GM12878 (cell line): ENCODE data around the gene TAF3.

Source experiments
- EZH2 ChIP-seq: IDR thresholded peaks from 2 replicates; pipeline ENCODE4 v1.6.1; 2012; ENCODE audit warnings: low read depth, mild to moderate bottlenecking, control low read depth, inconsistent platforms, low read length, borderline replicate concordance; ENCODE audit not compliant: control insufficient read depth
- MYC ChIP-seq: IDR thresholded peaks from 2 replicates; pipeline ENCODE4 v1.6.1; 2011; ENCODE audit warnings: mild to moderate bottlenecking, low read length, moderate library complexity, inconsistent platforms; ENCODE audit not compliant: insufficient read depth, insufficient replicate concordance, insufficient read length, severe bottlenecking
- NRF1 ChIP-seq: conservative IDR thresholded peaks from 2 replicates; pipeline ENCODE4 v1.6.1; 2011; ENCODE audit warnings: mild to moderate bottlenecking, low read depth, low read length, improper control_type of control experiment
- POLR2A ChIP-seq: IDR thresholded peaks from 2 replicates; pipeline ENCODE4 v1.6.1; 2011; ENCODE audit warnings: low read depth, mild to moderate bottlenecking, low read length
- POLR2AphosphoS5 ChIP-seq: IDR thresholded peaks from 2 replicates; pipeline ENCODE4 v1.6.1; 2011; ENCODE audit warnings: mild to moderate bottlenecking, low read length, inconsistent platforms
- SIX5 ChIP-seq: IDR thresholded peaks from 2 replicates; pipeline ENCODE4 v1.6.1; 2011; ENCODE audit warnings: mild to moderate bottlenecking, low read depth, low read length, moderate library complexity; ENCODE audit not compliant: severe bottlenecking
- SMC3 ChIP-seq: IDR thresholded peaks from 2 replicates; pipeline ENCODE4 v1.6.1; 2011; ENCODE audit warnings: low read length, improper control_type of control experiment, borderline replicate concordance
- SP1 ChIP-seq: IDR thresholded peaks from one replicate; pipeline ENCODE4 v1.6.1; 2011; ENCODE audit warnings: low read depth, low read length
- TARDBP ChIP-seq: IDR thresholded peaks from 2 replicates; pipeline ENCODE4 v1.6.1; 2016; ENCODE audit warnings: borderline replicate concordance
- TF ChIP-seq, protein P1 (sequence below), 3 experiments: IDR thresholded peaks in 2 of 3; conservative IDR thresholded peaks in 1 of 3; 2 replicates each; pipeline ENCODE4 v1.5.1; 2011; ENCODE audit warnings: low read depth in 3 of 3, low read length in 3 of 3, mild to moderate bottlenecking in 3 of 3, control low read depth in 2 of 3, moderate library complexity in 2 of 3, inconsistent platforms in 1 of 3, mixed read lengths in 1 of 3; ENCODE audit not compliant: control insufficient read depth in 2 of 3, insufficient read depth in 1 of 3; ENCODE audit errors: extremely low read depth in 1 of 3
- TF ChIP-seq, protein P2 (sequence below): fragments of 450-650 bp; IDR thresholded peaks from 2 replicates; pipeline ENCODE4 v1.6.1; 2016; ENCODE audit warnings: mild to moderate bottlenecking, moderate library complexity, borderline replicate concordance
- TF ChIP-seq, protein P3 (sequence below): fragments of 450-650 bp; IDR thresholded peaks from 2 replicates; pipeline ENCODE4 v1.6.1; 2016; ENCODE audit warnings: mild to moderate bottlenecking

DNA sequence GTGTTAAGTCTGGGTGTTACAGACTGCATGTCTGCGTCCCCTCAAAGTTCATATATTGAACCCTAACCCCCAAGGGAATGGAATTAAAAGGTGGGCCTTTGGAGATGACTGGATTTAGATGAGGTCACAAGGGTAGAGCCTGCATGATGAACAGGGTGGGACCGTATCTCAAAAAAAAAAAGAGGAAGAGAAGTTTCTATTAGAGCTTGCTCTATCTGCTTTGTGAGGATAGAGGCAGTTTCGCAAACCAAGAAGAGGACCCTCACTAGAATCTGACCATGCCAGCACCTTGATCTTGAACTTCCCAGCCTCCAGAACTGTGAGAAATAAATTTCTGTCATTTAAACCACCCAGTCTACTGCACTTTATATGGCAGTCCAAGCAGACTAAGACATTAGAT, 31.9 kb upstream of the TAF3 start:
- TF ChIP-seq SMC3 (no peak), NRF1 (no peak), EZH2 (no peak), SIX5 (no peak), TARDBP (no peak), MYC (no peak), POLR2AphosphoS5 (no peak), SP1 (no peak), POLR2A (no peak)
- TF ChIP-seq, protein P1, sequence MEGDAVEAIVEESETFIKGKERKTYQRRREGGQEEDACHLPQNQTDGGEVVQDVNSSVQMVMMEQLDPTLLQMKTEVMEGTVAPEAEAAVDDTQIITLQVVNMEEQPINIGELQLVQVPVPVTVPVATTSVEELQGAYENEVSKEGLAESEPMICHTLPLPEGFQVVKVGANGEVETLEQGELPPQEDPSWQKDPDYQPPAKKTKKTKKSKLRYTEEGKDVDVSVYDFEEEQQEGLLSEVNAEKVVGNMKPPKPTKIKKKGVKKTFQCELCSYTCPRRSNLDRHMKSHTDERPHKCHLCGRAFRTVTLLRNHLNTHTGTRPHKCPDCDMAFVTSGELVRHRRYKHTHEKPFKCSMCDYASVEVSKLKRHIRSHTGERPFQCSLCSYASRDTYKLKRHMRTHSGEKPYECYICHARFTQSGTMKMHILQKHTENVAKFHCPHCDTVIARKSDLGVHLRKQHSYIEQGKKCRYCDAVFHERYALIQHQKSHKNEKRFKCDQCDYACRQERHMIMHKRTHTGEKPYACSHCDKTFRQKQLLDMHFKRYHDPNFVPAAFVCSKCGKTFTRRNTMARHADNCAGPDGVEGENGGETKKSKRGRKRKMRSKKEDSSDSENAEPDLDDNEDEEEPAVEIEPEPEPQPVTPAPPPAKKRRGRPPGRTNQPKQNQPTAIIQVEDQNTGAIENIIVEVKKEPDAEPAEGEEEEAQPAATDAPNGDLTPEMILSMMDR (IDR thresholded peaks at IDR 0.05 in 2 of 3, conservative IDR thresholded peaks at IDR 0.05 in 1 of 3; ENCODE audit: control insufficient read depth in 2 of 3, extremely low read depth in 1 of 3, insufficient read depth in 1 of 3, low read depth in 3 of 3, low read length in 3 of 3) = no peak
- TF ChIP-seq, protein P2, sequence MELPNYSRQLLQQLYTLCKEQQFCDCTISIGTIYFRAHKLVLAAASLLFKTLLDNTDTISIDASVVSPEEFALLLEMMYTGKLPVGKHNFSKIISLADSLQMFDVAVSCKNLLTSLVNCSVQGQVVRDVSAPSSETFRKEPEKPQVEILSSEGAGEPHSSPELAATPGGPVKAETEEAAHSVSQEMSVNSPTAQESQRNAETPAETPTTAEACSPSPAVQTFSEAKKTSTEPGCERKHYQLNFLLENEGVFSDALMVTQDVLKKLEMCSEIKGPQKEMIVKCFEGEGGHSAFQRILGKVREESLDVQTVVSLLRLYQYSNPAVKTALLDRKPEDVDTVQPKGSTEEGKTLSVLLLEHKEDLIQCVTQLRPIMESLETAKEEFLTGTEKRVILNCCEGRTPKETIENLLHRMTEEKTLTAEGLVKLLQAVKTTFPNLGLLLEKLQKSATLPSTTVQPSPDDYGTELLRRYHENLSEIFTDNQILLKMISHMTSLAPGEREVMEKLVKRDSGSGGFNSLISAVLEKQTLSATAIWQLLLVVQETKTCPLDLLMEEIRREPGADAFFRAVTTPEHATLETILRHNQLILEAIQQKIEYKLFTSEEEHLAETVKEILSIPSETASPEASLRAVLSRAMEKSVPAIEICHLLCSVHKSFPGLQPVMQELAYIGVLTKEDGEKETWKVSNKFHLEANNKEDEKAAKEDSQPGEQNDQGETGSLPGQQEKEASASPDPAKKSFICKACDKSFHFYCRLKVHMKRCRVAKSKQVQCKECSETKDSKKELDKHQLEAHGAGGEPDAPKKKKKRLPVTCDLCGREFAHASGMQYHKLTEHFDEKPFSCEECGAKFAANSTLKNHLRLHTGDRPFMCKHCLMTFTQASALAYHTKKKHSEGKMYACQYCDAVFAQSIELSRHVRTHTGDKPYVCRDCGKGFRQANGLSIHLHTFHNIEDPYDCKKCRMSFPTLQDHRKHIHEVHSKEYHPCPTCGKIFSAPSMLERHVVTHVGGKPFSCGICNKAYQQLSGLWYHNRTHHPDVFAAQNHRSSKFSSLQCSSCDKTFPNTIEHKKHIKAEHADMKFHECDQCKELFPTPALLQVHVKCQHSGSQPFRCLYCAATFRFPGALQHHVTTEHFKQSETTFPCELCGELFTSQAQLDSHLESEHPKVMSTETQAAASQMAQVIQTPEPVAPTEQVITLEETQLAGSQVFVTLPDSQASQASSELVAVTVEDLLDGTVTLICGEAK = no peak
- TF ChIP-seq, protein P3, sequence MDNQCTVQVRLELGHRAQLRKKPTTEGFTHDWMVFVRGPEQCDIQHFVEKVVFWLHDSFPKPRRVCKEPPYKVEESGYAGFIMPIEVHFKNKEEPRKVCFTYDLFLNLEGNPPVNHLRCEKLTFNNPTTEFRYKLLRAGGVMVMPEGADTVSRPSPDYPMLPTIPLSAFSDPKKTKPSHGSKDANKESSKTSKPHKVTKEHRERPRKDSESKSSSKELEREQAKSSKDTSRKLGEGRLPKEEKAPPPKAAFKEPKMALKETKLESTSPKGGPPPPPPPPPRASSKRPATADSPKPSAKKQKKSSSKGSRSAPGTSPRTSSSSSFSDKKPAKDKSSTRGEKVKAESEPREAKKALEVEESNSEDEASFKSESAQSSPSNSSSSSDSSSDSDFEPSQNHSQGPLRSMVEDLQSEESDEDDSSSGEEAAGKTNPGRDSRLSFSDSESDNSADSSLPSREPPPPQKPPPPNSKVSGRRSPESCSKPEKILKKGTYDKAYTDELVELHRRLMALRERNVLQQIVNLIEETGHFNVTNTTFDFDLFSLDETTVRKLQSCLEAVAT = no peak
